ENCODE data around the gene RAB29. TPM values are rescaled to one million over a fixed set of nuclear protein-coding genes. Genes with fewer than 3 reads are reported as not detected.

RAB29 gene
- total RNA-seq, 2 experiments from 2014 or later = 11.7 to 11.8 TPM

DNA sequence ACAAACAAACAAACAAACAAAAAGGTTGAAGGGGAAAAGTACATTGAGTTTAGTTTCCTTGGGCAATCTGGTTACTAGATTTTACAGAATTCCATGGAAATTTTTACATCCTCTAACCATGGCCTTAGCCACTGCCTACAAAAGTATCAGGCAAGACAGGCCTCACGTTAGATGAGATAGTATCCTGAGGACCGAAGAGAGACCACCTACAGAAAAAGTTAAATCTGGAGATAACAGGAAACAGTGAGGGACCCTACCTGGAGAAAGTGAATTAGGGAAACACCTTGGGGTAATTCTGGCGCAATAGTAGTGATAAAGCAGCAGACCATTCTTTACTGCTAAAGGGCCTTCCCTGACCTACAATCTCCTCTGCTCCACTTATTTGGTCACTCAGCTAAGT lies 8.7 kb downstream of the RAB29 start:
- no peak overlapping the region for H3K27ac ChIP-seq (ENCODE audit: low read depth in 1 of 2, low read length in 2 of 2)
- H3K27me3 Mint-ChIP-seq = no peaks in the 10 kb centered on the region
- H3K36me3 Mint-ChIP-seq (ENCODE audit: low read depth) = peaks cover 43% of the 10 kb centered on the region
- no peak overlapping the region for H3K27ac Mint-ChIP-seq
- DNase-seq (no peak), ATAC-seq (ENCODE audit: poor library complexity) (no peak)
- no peaks in the 10 kb centered on the region for H3K9me3 ChIP-seq (ENCODE audit: control insufficient read depth in 1 of 2, insufficient read depth in 1 of 2, low read length in 2 of 2)
- intact Hi-C loops (cut with DNase I, micrococcal nuclease) = no loop called here
- TF ChIP-seq, protein P1, sequence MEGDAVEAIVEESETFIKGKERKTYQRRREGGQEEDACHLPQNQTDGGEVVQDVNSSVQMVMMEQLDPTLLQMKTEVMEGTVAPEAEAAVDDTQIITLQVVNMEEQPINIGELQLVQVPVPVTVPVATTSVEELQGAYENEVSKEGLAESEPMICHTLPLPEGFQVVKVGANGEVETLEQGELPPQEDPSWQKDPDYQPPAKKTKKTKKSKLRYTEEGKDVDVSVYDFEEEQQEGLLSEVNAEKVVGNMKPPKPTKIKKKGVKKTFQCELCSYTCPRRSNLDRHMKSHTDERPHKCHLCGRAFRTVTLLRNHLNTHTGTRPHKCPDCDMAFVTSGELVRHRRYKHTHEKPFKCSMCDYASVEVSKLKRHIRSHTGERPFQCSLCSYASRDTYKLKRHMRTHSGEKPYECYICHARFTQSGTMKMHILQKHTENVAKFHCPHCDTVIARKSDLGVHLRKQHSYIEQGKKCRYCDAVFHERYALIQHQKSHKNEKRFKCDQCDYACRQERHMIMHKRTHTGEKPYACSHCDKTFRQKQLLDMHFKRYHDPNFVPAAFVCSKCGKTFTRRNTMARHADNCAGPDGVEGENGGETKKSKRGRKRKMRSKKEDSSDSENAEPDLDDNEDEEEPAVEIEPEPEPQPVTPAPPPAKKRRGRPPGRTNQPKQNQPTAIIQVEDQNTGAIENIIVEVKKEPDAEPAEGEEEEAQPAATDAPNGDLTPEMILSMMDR (IDR thresholded peaks at IDR 0.05) = no peak
- H3K4me1 Mint-ChIP-seq (ENCODE audit: low read depth) = peaks cover 19% of the 10 kb centered on the region
- H3K4me3 Mint-ChIP-seq = no peak overlapping the region
- H3K9me3 Mint-ChIP-seq = no peaks in the 10 kb centered on the region
- peaks cover 10% of the 10 kb centered on the region for H3K4me1 ChIP-seq (ENCODE audit: insufficient read depth, low read length)
- no peaks in the 10 kb centered on the region for H3K27me3 ChIP-seq (ENCODE audit: control insufficient read depth in 1 of 2, insufficient read depth in 2 of 2, low read length in 2 of 2)
- POLR2A ChIA-PET = interaction anchor here (1.2 to 2.8 kb wide), 2 partner anchors 8 to 45 kb away, joined by 3 to 12 read pairs; partner anchors contain the start of gene RAB29
- H3K36me3 ChIP-seq (ENCODE audit: insufficient read depth, low read length) = peaks cover 42% of the 10 kb centered on the region
- CTCF ChIA-PET = interaction anchor here (1.2 kb wide), 1 partner anchor 55 kb away, joined by 3 read pairs; no protein-coding TSS in a partner anchor
- H3K4me3 ChIP-seq (ENCODE audit: low read length) = no peak overlapping the region

DNA sequence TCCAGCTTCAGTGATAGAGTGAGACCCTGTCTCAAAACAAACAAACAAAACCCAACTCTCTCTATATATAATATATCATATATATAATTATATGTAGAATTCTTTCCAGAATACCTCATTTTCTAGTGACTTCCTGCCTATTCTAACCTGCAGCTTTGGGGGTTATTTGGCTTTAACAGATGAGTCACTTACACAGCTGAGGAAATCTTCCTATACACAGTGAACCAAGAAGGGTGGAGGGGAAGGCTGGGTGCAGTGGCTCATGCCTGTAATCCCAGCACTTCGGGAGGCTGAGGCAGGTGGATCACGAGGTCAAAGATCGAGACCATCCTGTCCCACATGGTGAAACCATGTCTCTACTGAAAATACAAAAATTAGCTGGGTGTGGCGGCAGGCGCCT lies 9.2 kb downstream of the RAB29 start:
- Histone ChIP-seq H3K4me3 (ENCODE audit: low read length) (no peak overlapping the region), H3K27me3 (ENCODE audit: control insufficient read depth in 1 of 2, insufficient read depth in 2 of 2, low read length in 2 of 2) (no peaks in the 10 kb centered on the region), H3K4me1 (ENCODE audit: insufficient read depth, low read length) (peaks cover 5% of the 10 kb centered on the region), H3K27ac (ENCODE audit: low read depth in 1 of 2, low read length in 2 of 2) (no peak overlapping the region), H3K36me3 (ENCODE audit: insufficient read depth, low read length) (peaks cover 39% of the 10 kb centered on the region), H3K9me3 (ENCODE audit: control insufficient read depth in 1 of 2, insufficient read depth in 1 of 2, low read length in 2 of 2) (no peaks in the 10 kb centered on the region)
- ATAC-seq (ENCODE audit: poor library complexity) (no peak), DNase-seq (no peak)
- intact Hi-C loops (cut with DNase I, micrococcal nuclease) = no loop called here
- Mint-ChIP-seq H3K9me3 (no peaks in the 10 kb centered on the region), H3K4me1 (ENCODE audit: low read depth) (peaks cover 15% of the 10 kb centered on the region), H3K4me3 (no peak overlapping the region), H3K27ac (no peak overlapping the region), H3K27me3 (no peaks in the 10 kb centered on the region), H3K36me3 (ENCODE audit: low read depth) (peaks cover 43% of the 10 kb centered on the region)
- CTCF ChIA-PET = interaction anchor here (1.0 to 1.2 kb wide), 2 partner anchors 55 to 108 kb away, joined by 3 read pairs; no protein-coding TSS in a partner anchor
- POLR2A ChIA-PET = interaction anchor here (1.2 to 2.8 kb wide), 2 partner anchors 9 to 46 kb away, joined by 3 to 12 read pairs; partner anchors contain the start of gene RAB29
- TF ChIP-seq, protein P1 (IDR thresholded peaks at IDR 0.05) = no peak

DNA sequence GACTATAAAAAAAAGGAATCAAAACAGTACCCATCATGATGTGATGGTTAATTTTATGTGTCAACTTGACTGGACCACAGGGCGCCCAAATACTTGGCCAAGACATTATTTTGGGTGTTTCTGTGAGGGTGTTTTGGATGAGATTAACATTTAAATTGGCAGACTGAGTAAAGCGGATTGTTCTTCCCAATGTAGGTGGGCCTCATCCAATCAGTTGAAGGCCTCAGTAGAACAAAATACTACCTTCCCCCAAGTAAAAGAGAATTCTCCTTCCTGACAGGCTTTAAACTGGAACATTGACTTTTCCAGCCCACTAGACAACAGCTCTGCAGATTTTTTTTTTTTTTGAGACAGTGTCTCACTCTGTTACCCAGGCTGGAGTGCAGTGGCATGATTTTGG lies 10.7 kb downstream of the RAB29 start:
- no peak overlapping the region for H3K4me3 ChIP-seq (ENCODE audit: low read length)
- Mint-ChIP-seq H3K4me1 (ENCODE audit: low read depth) (peaks cover under 1% of the 10 kb centered on the region), H3K36me3 (ENCODE audit: low read depth) (peaks cover 34% of the 10 kb centered on the region), H3K27me3 (no peaks in the 10 kb centered on the region), H3K27ac (no peak overlapping the region), H3K9me3 (no peaks in the 10 kb centered on the region), H3K4me3 (no peak overlapping the region)
- peaks cover 30% of the 10 kb centered on the region for H3K36me3 ChIP-seq (ENCODE audit: insufficient read depth, low read length)
- H3K4me1 ChIP-seq (ENCODE audit: insufficient read depth, low read length) = no peaks in the 10 kb centered on the region
- no peak overlapping the region for H3K27ac ChIP-seq (ENCODE audit: low read depth in 1 of 2, low read length in 2 of 2)
- no peaks in the 10 kb centered on the region for H3K27me3 ChIP-seq (ENCODE audit: control insufficient read depth in 1 of 2, insufficient read depth in 2 of 2, low read length in 2 of 2)
- DNase-seq (no peak), ATAC-seq (ENCODE audit: poor library complexity) (no peak)
- ChIA-PET CTCF (interaction anchor here (1.0 kb wide), 1 partner anchor 10 kb away, joined by 3 read pairs; no protein-coding TSS in a partner anchor), POLR2A (interaction anchor here (2.8 kb wide), 1 partner anchor 10 kb away, joined by 12 read pairs; the partner anchor contains the start of gene RAB29)
- intact Hi-C loops (cut with DNase I, micrococcal nuclease) = no loop called here
- TF ChIP-seq, protein P1 (IDR thresholded peaks at IDR 0.05) = no peak
- H3K9me3 ChIP-seq (ENCODE audit: control insufficient read depth in 1 of 2, insufficient read depth in 1 of 2, low read length in 2 of 2) = no peaks in the 10 kb centered on the region

Data from CD4-positive, alpha-beta T cell (primary cell).